Measurements from ENCODE around the gene ZNF385B.

Gene ZNF385B

DNA sequence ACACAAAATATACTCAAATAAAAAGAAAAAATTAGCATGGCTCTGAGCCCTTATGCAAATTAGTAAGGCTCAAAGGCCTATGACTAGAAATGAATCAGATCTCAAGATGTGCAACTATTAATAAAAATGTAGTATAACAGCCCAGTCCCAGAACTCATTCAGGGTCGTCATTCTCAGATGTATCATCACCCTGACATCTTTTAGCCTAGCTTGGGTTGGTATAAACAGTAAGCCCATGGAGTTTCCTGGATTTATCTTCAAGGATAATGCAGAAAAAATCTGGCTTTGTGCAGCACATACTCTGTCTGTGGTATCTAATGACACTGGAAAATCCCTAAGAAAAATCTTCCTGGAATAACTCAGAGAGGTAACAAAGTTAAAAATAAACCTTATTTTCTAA is 239.3 kb downstream of the ZNF385B start:
- no peak for DNase-seq

DNA sequence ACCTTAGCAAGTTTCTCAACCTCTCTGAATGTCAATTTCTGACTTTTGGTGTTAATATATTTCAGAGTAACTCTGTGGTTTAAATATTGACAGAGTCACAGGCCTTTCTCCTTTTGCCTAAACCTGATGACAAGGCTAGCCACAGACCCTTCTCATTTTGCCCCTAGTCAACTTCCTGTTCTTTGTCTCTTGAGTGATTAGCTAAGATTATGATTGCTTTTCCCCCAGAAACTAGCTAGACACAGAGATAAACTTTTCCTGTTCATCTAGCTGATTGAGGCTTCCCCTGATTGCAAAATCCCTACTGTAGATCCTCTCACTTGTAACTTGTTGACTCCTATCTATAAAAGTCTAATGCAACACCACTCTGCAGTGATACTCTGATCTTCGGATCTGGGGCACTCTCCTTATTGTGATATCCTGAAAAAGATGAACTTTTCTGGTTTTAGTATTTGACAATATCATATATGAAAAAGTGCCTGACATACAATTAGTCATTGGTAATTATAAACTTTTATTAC is 241.4 kb downstream of the ZNF385B start:
- no peak for DNase-seq

DNA sequence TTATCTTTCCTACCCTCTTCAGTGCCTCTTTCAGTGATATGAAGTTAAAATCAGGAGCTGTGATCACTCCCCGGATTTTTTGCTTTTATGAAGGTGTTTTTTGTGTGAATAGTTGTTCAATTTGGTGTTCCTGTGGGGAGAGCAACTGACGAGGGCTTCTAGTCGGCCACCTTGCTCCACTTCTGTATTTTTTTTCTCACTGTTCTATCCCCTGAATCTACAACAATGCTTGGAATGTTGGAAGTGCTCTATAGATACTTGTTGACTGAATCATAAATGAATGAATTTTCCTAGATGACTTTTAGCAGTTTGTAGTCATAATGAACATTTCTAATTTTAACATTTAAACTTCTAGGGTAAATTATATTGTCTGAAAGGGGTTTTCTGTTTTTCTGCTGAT is 247.3 kb downstream of the ZNF385B start:
- no peak for DNase-seq

DNA sequence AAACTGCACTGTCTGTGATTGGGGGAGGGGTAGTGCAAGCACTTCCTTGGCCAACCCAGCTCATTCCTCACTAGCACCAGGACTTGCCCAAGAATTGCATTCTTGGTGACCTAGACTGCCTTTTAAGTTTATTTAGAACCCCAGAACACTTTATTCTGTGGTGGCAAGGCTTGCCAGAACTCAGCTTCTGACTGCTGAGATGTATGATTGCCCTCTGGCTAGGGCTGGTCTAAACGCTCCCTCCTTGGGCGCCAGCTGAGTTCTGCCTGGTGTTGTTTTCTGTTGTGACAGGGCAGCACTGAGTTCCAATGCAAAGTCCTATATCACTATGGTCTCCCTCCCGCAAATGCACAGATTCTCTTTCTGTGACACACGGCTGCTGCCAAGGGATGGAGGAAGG is 247.7 kb downstream of the ZNF385B start:
- no peak for DNase-seq

DNA sequence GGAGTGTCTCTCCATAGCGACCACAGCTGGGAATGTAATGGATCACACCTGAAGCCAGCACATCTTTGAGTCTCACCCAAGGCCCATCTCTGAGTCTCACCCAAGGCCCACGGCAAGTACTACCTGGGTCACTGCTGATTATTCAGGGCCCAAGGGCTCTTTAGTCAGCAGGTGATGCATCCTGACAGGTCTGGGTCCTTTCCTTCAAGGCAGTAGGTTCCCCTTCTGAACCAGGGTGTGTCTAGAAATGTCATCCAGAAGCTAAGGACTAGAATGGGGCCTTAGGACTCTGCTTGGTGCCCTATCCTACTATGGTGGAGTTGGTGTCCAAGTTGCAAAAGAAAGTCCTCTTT is 248.1 kb downstream of the ZNF385B start:
- no peak for DNase-seq

DNA sequence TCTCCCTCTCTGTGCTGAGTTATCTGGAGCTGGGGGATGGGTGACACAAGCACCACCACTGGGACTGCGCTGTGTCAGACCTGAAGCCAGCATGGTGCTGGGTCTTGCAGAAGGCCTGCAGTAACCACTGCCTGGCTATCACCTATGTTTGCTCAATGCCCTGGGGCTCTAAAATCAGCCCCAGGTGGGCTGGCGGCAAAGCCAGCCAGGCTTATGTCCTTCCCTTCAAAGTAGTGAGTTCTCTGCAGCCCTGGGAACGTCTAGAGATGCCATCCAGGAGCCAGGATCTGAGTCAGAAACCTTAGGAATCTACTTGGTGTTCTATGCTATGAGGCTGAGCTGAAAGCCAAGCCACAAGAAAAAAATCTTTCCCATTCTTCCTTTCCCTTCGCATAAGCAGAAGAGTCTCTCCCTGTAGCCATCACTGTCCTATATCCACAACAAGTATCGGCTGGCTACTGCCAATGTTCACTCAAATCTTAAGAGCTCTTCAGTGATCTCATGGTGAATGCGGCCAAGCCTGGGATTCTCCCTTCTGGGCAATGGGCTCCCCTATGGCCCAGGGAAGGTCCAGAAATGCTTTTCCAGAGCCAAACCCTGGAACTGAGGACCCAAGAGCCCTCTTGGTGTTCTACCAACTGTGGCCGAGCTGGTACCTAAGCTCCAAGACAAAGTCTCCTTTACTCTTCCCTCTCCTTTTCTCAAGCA is 248.7 kb downstream of the ZNF385B start:
- DNase-seq = no peak

DNA sequence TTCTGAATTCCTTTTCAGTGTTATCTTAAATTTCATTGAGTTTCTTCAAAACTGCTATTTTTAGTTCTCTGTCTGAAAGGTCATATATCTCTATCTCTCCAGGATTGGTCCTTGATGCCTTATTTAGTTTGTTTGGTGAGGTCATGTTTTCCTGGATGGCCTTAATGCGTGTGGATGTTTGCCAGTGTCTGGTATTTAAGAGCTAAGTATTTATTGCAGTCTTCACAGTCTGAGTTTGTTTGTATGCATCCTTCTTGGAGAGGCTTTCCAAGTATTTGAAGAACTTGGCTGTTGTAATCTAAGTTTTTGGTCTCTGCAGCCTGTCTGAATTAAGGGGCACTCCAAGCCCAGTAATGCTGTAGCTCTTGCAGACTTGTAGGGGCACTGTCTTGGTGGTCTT is 249.3 kb downstream of the ZNF385B start:
- DNase-seq = no peak

DNA sequence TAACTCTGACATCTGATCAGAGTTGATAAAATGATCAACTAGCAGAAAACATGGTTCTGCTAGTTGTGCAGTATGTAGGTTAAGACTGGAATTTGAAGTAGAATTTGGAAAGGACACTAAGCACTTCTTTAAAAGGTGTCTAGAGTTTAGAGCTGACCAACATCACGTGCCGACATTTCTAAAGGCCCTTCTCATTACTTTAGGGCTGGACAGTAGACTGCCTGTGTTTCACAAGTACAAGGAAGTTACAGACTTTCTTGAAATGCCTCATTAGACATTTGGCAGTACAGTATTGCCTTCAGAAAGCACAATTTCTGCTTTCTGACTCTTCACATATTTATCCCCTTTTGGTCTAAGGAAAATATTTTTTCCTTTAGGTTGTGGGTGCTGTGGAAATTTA is 255.3 kb downstream of the ZNF385B start:
- no peak for DNase-seq

DNA sequence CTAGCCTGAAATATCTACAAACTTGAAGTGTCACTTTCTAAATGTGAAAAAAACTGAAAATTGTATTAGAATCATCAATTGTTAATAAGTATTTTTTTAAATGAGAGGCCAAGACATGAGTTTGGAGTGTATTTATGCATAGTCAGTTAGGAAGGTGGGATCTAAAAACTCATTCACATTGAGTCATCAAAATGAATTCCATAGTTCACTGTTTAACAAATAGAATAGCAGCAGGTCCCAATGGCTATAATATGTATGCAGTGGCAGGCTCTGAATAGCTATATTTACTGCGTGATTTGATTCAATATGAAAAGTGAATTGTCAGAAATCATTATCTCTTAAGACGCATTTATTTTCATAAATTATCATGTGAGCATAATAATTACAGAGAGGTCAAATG is 256.1 kb downstream of the ZNF385B start:
- DNase-seq = no peak

DNA sequence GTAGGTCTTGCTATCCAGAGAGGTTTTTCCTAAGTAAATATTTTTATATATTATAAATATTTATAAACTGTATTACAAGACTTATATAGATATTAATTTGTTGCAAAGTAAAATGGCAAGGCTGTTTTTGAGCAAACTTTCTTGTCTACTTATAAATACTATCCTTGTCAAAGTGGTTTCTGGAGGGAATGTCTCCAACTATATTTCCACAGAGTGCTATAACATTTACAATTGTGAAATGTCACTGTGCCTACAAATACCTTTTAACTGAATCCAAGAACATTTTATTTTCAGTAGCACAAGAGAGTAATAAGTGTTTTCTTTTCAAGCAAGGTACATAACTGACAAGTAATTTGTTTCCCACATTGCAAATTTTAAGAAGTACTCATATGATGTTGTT is 256.8 kb downstream of the ZNF385B start:
- DNase-seq = no peak

DNA sequence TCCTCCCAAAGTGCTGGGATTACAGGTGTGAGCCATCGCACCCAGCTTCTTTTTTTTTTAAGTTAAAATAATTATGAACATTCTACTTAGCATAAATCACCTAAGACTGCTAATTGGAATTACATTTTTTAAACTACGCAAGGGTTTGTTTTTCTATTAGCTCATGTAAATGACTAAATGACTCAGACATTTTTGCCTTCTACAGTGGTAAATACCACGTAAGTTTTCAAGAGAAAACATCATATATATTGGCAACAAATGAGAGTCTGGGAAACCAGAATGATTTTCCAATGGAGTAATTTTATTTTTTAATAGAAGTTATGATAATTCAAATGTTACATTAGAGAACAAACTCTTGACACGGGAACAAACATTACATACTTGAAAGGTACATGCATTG is 259.0 kb downstream of the ZNF385B start:
- DNase-seq = no peak

DNA sequence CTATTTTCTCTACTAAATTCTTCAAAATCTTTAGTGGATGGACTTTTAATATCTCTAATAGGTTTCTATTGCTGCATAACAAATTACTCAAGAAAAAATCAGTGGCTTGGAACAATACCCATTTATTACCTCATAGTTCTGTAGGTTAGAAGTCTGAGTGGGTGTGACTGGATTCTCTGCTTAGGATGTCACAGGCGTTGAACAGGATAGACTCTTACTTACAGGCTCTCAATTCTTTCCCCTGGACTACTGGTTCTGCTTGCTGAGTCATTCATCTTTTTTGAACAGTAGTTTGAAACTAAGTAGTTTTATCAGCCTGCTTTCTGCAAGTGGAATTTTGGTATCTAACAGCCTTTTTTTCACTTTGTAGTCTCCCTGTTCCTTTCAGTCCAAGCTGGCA is 265.4 kb downstream of the ZNF385B start:
- no peak for DNase-seq

DNA sequence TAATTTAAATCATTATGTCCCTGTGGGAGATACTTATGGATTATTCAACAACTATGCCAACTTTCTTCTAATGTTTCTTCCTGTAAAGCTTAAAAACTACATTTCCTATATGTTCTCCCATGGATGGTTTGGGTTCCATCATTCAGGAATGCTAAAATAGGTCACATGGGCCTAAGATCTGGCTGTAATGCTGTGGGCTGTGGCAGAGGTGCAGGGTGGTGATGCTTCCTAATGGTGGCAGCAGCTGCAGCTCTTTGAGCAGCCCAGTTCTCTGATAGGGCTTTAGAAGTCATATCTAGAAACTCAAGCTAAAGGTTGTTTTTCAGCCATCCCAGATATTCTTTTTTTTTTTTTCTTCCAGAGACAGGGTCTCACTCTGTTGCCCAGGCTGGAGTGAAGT is 266.1 kb downstream of the ZNF385B start:
- no peak for DNase-seq

DNA sequence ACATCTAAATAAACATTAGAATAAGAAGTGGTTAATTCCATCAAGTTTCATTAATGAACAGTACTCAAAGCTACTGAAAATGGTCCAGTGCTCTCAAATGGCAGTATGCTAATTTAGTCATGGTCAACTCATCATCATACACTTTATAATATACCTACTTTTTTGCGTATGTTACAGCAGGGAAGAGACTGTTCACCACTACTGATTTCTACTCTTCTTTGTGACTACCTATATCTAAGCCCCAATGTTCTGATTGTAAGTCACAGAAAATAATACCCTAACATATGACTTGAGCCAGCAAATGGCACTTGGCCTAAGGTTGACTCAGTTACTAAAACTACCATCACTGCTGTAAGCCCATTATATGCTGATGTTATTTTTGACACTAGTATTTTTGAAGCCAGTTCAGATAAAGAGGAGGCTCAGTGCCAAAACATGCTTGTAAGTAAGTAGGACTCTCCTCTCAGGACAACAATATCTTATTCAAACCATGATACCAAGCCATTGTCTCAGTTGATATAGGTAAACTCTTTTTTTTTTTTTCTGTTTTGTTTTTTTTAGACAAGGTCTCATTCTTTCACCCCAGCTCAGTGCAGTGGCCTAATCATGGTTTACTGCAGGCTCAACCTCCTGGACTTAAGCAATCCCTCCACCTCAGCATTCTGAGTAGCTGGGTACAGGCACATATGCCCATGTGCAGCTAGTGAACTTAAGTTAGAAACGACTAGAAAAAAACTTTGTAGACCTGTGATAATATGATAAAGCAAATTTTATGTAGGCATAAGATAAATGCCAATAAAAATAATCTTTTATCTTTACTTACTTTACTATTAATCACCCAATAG is 266.9 kb downstream of the ZNF385B start:
- DNase-seq = no peak

DNA sequence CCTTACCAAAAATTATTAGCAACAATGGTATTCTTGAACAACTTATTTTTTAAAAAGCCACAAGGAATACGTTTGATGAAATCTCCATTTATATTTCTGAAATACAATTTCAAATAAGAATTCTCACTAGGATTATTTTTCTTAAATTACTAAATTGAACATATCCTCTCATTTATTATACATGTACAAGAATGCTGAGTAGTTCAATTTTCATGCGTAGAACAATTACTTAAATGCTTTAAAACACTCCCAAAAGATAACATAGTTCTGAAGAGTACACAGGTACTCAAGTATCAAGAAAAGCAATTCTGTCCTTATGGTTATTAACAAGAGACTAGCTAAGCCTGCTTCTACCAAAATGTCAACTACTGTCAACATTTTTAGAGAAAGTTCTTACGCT is 268.1 kb downstream of the ZNF385B start:
- no peak for DNase-seq

DNA sequence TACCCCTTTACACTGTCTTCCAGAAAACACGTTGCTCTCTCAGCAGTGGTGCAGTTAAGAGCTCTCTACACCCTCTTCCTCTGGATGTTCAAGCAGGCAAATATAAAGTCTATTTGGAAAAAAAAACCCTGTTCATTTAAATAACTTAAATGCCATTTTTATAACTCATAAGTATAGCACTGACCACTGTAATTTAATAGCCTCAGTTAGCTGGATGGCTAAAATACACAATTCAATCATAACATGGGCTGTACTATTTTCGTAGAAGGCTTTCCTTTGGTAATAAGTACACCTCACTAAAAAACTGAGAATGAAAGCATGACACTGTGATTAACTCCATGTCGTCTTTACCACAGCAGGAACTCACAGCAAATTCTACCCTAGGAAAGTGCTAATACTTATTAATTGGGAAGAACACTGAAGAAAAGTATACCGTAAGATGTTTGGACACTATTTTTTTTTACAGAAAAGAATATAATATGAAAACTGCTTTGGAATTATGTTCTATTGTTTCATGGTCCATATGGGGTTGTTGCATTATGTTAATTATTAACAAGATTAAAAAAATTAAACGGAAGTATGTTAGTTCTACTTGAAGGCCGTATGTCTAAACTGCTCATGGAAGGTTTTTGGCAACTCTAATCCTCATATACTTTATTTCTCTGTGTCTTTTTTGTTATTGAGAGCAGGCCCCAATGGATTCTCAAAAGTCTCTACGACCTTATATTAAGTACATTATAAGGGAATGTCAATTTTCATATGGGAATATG is 269.1 kb downstream of the ZNF385B start:
- DNase-seq = no peak

DNA sequence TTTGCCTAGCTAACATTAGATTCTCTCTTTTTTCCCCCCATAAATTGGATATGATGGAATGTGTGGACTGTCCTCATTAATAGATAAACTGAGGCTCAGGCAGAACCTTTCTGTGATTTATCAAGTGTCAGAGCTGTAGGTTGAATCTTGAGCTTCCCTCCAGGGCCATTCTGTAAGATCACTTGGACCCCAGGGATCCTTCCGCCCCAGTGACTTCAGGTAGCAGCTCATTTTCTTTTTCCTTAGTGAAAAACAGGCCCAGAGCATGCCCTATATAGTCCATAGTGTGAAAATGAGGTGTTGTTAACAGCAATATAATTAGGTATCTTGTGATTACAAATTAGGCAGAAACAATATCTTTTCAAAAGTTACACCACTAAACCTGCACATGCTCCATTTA is 269.7 kb downstream of the ZNF385B start:
- DNase-seq = no peak

DNA sequence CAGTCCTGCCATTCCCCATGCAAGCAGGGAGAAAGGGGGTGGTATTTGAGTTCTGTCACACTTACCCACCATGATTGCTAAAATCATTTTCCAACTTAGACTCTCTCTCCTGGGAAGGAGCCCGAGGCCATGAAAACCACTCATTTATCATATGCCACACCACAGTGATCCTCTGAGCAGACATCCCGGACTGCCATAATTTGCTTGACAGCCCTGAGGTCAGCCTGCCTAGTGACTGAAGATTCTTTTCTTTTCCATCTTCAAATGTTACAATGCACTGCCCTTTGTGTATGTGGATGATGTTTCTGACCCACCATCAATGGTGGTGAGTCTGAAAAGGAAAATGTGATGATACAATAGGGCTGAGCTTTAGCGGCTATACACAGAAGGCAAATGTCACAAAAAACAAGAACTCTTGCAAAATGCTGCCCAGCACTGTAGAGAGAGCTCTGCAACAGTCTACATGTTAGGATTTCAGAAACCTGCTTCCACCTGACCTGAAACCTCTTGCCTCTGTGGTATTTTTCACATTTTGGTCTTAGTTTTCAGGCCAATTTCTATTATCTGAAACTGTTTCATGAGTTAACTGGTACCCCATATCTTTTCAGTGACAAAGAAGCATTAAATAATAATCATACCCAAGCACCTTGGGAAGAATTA is 272.8 kb downstream of the ZNF385B start:
- DNase-seq = no peak

DNA sequence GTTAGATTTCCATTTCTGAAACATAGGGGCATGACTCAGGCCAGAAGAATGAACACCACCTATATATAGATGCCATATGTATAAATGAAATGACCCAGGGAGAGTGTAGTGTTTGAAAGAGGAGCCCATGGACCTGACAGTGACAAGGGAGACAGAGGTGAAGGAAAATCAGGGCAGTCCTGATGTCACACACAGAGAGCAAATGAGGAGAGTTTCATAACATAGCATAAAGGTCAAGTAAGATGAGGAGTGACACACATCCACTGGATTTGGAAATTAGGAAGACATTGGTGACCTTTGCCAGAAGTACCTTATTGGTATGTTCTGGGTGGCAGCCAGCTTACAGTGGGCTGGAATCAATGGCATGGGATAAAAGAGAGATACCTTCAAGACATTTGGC is 276.7 kb downstream of the ZNF385B start:
- DNase-seq = no peak

DNA sequence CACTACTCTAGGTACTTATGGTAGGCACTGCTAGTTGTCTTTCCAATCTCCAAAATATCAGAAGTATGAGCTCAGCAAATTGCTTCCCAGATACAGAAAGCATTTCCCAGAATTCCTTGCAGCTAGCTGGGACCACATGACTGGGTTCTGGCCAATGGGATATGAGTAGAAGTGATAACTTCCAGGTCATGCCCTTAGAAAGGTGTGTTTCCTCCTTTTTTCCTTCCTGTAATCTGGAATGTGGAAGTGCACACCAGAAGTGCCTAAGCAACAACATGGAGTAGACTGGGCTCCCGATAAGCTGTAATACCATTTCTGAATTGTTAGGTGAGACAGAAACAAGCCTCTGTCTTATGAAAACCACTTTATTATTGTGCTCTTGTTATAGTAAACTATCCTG is 279.8 kb downstream of the ZNF385B start:
- DNase-seq = no peak

DNA sequence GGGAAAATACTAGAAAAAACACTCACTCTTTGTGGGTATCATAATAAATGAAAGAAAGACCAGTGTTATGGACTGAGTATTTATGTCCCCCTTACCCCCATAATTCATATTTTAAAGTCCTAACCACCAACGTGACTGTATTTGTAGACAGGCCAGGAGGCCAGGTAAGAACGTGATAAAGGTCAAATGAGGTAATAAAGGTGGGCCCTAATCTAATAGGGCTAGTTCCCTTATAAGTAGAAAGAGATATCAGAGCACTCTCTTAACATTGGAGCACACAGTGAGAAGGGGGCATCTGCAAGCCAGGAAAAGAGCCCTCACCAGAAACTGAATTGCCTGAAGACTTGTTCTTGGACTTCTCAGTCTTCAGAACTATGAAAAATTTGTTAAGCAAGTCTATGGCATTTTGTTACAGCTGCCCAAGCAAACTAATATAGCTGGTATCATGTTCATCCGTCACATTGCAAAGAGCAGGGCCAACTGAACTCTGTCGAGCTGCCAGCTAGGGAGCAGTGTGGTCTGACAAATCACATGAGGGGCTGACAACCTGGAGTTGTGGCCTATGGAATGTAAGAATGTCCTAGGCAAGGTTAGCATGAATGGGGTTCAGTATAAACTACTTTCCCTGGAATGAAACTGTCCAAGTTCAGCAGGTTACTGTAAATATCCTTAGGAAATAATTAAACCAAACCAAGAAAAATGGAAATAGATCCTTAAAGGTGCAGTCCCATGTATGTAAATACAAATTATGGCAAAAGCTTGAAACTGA is 280.9 kb downstream of the ZNF385B start:
- no peak for DNase-seq

DNA sequence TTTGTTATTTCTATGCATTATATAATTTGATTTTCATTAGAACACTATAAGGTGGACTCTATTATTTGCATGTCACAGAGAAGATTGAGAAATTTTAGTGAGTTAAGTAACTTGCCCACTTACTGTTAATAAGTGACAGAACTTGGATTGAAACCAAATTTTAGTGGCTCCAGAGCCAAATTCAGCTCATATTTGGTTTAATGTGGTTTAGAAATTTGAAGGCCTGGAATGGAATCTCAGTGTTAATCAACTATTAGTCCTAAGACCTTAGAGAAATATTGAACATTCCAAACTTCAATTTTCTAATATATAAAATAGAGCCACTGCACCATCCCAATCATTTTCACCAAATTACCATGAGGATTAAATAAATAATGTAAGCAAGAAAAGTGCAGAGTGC is 281.6 kb downstream of the ZNF385B start:
- no peak for DNase-seq

Measured in T-helper 1 cell (primary cell).